Measurements from ENCODE around the gene STK17B. TPM values are rescaled to one million over a fixed set of nuclear protein-coding genes. Genes with fewer than 3 reads are reported as not detected.

The STK17B gene
- polyA plus RNA-seq, 1 experiment: 31.8 TPM

DNA sequence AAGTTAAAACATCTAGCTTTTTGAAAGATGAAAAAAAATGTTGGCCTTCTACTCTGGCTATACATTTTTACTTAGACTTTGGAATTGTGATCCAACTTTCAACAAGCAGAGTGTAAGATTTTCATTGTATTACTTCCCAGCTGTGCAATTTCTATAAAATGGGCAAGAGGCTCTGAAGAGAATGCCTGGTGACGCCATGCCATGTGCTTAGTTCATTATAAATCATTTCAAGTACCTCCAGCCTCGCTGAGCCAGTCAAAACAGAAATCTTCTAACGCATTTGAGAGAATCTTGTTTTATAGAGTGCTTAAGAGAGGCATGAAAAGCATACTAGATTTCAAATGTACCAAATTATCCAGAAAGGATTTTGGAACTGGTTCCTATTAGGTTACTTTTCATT is 10.1 kb upstream of the STK17B start:
- CTCF ChIA-PET: no interaction called here
- TF ChIP-seq, protein P1, sequence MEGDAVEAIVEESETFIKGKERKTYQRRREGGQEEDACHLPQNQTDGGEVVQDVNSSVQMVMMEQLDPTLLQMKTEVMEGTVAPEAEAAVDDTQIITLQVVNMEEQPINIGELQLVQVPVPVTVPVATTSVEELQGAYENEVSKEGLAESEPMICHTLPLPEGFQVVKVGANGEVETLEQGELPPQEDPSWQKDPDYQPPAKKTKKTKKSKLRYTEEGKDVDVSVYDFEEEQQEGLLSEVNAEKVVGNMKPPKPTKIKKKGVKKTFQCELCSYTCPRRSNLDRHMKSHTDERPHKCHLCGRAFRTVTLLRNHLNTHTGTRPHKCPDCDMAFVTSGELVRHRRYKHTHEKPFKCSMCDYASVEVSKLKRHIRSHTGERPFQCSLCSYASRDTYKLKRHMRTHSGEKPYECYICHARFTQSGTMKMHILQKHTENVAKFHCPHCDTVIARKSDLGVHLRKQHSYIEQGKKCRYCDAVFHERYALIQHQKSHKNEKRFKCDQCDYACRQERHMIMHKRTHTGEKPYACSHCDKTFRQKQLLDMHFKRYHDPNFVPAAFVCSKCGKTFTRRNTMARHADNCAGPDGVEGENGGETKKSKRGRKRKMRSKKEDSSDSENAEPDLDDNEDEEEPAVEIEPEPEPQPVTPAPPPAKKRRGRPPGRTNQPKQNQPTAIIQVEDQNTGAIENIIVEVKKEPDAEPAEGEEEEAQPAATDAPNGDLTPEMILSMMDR (IDR thresholded peaks at IDR 0.05; ENCODE audit: low read depth, low read length): no peak
- H3K27me3 ChIP-seq (ENCODE audit: control insufficient read depth, insufficient read depth, low read length): no peaks in the 10 kb centered on the region
- DNase-seq (ENCODE audit: low read depth, low spot score): no peak
- H3K27ac ChIP-seq (ENCODE audit: low read depth, low read length): no peak overlapping the region
- no peaks in the 10 kb centered on the region for H3K9me3 ChIP-seq (ENCODE audit: control insufficient read depth, insufficient read depth, low read length)
- POLR2A ChIA-PET: interaction anchor here (0.7 kb wide), 1 partner anchor 23 kb away, joined by 4 read pairs; no protein-coding TSS in a partner anchor
- no peak overlapping the region for H3K4me3 ChIP-seq (ENCODE audit: low read depth, low read length)

GRCh38 chr2:196177124-196177523 is 5.7 kb upstream of the STK17B start:
- no peaks in the 10 kb centered on the region for H3K27me3 ChIP-seq (ENCODE audit: control insufficient read depth, insufficient read depth, low read length)
- no peak overlapping the region for H3K27ac ChIP-seq (ENCODE audit: low read depth, low read length)
- POLR2A ChIA-PET: no interaction called here
- TF ChIP-seq, protein P1 (IDR thresholded peaks at IDR 0.05; ENCODE audit: low read depth, low read length): no peak
- CTCF ChIA-PET: no interaction called here
- no peak overlapping the region for H3K4me3 ChIP-seq (ENCODE audit: low read depth, low read length)
- H3K9me3 ChIP-seq (ENCODE audit: control insufficient read depth, insufficient read depth, low read length): no peaks in the 10 kb centered on the region
- DNase-seq (ENCODE audit: low read depth, low spot score): no peak

DNA sequence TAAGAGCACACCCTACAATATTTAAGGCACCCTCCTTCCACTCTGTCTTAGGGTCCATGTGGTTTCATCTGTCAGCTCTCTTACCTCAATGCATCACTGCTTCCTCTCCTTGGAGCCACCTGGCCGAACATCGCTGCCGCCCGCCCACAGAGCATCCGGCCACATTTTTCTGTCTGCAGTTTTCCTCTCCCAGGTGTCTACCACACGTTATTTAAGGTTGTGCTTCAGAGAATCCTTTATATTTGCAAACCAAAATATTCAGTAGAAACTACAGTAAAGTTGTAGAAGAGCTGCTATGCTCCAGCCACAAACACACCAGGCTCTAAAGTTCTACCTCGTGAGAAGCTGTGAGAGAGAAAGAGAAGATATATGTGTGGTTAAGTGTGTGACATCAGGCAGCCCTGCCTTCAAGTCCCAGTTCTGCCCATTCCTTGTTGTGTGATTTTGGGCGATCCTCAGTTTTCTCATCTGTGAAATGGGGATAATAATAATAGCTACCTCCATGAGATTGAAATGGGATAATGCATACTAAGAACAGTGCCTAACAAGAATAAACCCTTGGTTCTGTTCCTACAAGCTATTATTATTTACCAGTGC is 4.9 kb upstream of the STK17B start:
- Histone ChIP-seq H3K27ac (ENCODE audit: low read depth, low read length) (no peak overlapping the region), H3K4me3 (ENCODE audit: low read depth, low read length) (no peak overlapping the region), H3K27me3 (ENCODE audit: control insufficient read depth, insufficient read depth, low read length) (no peaks in the 10 kb centered on the region), H3K9me3 (ENCODE audit: control insufficient read depth, insufficient read depth, low read length) (peaks cover under 1% of the 10 kb centered on the region; the same call in 1 of the 2 replicates)
- DNase-seq (ENCODE audit: low read depth, low spot score): no peak
- CTCF ChIA-PET: no interaction called here
- POLR2A ChIA-PET: no interaction called here
- TF ChIP-seq, protein P1 (IDR thresholded peaks at IDR 0.05; ENCODE audit: low read depth, low read length): no peak

DNA sequence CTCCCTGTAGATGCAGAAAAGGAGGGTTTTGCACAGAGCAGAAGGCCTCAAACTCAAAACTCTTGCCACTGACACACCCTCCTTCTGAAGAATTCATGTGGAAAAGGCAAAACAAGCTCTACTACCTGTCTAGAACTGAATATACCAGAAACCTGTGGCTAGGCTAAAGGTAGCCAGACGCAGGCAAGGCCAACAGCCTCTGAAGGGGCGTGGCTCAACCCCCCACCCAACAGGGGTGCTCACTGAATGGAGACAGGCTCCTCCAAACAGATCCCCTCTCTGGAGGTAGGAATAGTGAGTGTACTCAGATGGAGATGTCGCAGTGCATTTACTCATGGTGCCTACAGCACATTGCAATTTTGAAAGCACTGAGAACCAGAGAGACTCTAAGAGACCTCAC is 3.0 kb upstream of the STK17B start:
- H3K27ac ChIP-seq (ENCODE audit: low read depth, low read length): no peak overlapping the region
- ChIA-PET CTCF (interaction anchor here (0.7 kb wide), 1 partner anchor 123 kb away, joined by 3 read pairs; no protein-coding TSS in a partner anchor), POLR2A (no interaction called here)
- DNase-seq (ENCODE audit: low read depth, low spot score): no peak
- no peaks in the 10 kb centered on the region for H3K27me3 ChIP-seq (ENCODE audit: control insufficient read depth, insufficient read depth, low read length)
- TF ChIP-seq, protein P1 (IDR thresholded peaks at IDR 0.05; ENCODE audit: low read depth, low read length): no peak
- H3K4me3 ChIP-seq (ENCODE audit: low read depth, low read length): no peak overlapping the region
- H3K9me3 ChIP-seq (ENCODE audit: control insufficient read depth, insufficient read depth, low read length): peaks cover 4% of the 10 kb centered on the region; the same call in 1 of the 2 replicates

DNA sequence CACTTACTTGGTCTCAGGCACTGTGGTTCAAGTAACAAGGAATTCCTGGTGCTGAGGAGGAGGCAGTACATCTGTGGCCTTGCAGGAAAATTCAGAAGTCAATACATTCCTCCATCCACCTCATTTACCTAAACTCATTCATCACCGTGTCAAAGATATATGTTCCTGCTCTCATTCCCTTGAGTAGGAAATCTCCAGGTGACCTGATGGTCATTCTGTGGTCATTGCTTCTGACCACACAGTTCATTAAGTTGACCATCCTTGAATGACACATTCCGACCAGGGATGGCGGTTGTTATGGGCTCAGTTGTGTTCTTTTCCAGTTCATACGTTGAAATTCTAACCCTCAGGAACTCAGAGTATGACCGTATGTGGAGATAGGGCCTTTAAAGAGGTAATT is 2.1 kb upstream of the STK17B start:
- Histone ChIP-seq H3K27me3 (ENCODE audit: control insufficient read depth, insufficient read depth, low read length) (no peaks in the 10 kb centered on the region), H3K27ac (ENCODE audit: low read depth, low read length) (no peak overlapping the region), H3K9me3 (ENCODE audit: control insufficient read depth, insufficient read depth, low read length) (peaks cover 4% of the 10 kb centered on the region; the same call in 1 of the 2 replicates), H3K4me3 (ENCODE audit: low read depth, low read length) (no peak overlapping the region)
- ChIA-PET CTCF (no interaction called here), POLR2A (no interaction called here)
- DNase-seq (ENCODE audit: low read depth, low spot score): no peak
- TF ChIP-seq, protein P1 (IDR thresholded peaks at IDR 0.05; ENCODE audit: low read depth, low read length): no peak
